A549 treated with DMSO at 1 μM for 4 hours (cell line): Measurements from ENCODE around the gene PTGR3. TPM values are rescaled to one million over a fixed set of nuclear protein-coding genes. Genes with fewer than 3 reads are reported as not detected.

Experiments used
- total RNA-seq: library from RNA; stranded (reverse); fragments of 200-300 nt; extraction: Qiagen RNA extraction; gene quantifications from 5 replicates; pipeline ENCODE4 v1.2.3, GENCODE V29; 2022; ENCODE audit warnings: low read depth

The PTGR3 gene
- total RNA-seq, result 13.0 to 16.7 TPM (median 16.0 TPM) in 5 replicates

GRCh38 chr18:75209129-75209950 lies at the start of gene PTGR3:
TSS of gene PTGR3 (minus strand) at chr18:75209139. CDS start at chr18:75209058, 81 bp downstream.

GRCh38 chr18:75210274-75211001 lies 1.5 kb upstream of the PTGR3 start, which contains the start of gene TSHZ1:
TSS of gene TSHZ1 (plus strand) at chr18:75210797. CDS start at chr18:75211877, 1,080 bp downstream.

Other genes starting within 250 kb of the PTGR3 start
- gene TSHZ1, start 1.7 kb upstream of the PTGR3 start, total RNA-seq, result 5.3 to 7.1 TPM (median 6.4 TPM) in 5 replicates
- not detected in 5 replicates for gene SMIM21, start 218.6 kb upstream of the PTGR3 start, total RNA-seq